Cardiac muscle cell (in vitro differentiated cells and primary cell): Measurements from ENCODE around the gene SCN5A. TPM values are rescaled to one million over a fixed set of nuclear protein-coding genes. Genes with fewer than 3 reads are reported as not detected.

ENCODE experiments used
- DNase-seq, 2 donors: peaks; one replicate each; pipeline versions ENCODE4 v3.0.0 to v3.0.0-alpha.2; 2010 to 2017; ENCODE audit warnings: low read depth in 1 of 2, low spot score in 1 of 2
- H3K27ac ChIP-seq: fragments of 200-600 bp; sonication (generic); 2 replicates; pipeline ENCODE4 v1.5.1; 2016
- H3K27me3 ChIP-seq: fragments of 200-600 bp; sonication (generic); 2 replicates; pipeline ENCODE4 v1.6.0; 2016; ENCODE audit warnings: control low read depth
- H3K36me3 ChIP-seq: fragments of 200-600 bp; sonication (generic); 2 replicates; pipeline ENCODE4 v1.5.1; 2016; ENCODE audit warnings: control low read depth
- H3K4me1 ChIP-seq: fragments of 200-600 bp; sonication (generic); 2 replicates; pipeline ENCODE4 v1.8.1; 2017; ENCODE audit warnings: low read depth, mild to moderate bottlenecking, mixed run types
- H3K4me3 ChIP-seq: fragments of 200-600 bp; sonication (generic); 2 replicates; pipeline ENCODE4 v1.5.1; 2016; ENCODE audit warnings: mild to moderate bottlenecking
- H3K9me3 ChIP-seq: fragments of 200-600 bp; sonication (generic); 2 replicates; pipeline ENCODE4 v1.5.1; 2017; ENCODE audit warnings: low read depth, mild to moderate bottlenecking, control low read depth
- polyA plus RNA-seq: library from polyadenylated mRNA; unstranded; fragments of >200 nt; fragmentation: Nextera tagmentation; extraction: Ambion mirVana; gene quantifications from 2 replicates; pipeline ENCODE4 v1.2.1, GENCODE V29; 2016
- total RNA-seq: library from RNA; depleted of rRNA; stranded (reverse); fragments of >200 nt; gene quantifications from 2 replicates; pipeline ENCODE4 v1.2.3, GENCODE V29; 2016
- TF ChIP-seq, protein P1 (sequence below): IDR thresholded peaks from 2 replicates; pipeline ENCODE4 v1.5.1; 2012; ENCODE audit warnings: low read depth, mild to moderate bottlenecking, low read length

SCN5A gene
- total and polyA plus RNA-seq, 2 experiments from 2014 or later: 3.1 to 9.3 TPM

DNA sequence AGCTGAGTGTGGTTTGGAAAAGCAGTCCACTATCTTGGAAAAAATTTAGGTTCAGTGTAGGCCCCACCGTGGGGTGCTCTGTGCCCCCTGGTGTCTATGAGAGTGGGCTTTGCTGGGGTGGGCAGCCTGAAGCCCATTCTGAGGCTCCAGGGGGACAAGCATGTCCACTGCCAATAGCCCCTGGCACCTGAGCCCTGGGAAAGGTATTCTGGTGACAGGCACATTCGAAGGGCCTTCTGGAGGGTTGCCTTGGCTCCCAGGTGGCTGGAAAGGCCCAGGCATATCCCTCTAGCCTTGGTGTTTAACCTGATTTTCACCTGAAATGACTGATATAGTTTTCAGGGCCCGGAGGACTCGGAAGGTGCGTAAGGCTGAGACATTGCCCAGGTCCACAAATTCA lies 36.1 kb downstream of the SCN5A start:
- H3K27ac ChIP-seq: no peak overlapping the region
- no peak for DNase-seq
- no peak overlapping the region for H3K4me3 ChIP-seq
- H3K27me3 ChIP-seq: peaks cover 7% of the 10 kb centered on the region
- no peaks in the 10 kb centered on the region for H3K4me1 ChIP-seq
- H3K9me3 ChIP-seq: no peaks in the 10 kb centered on the region
- TF ChIP-seq, protein P1, sequence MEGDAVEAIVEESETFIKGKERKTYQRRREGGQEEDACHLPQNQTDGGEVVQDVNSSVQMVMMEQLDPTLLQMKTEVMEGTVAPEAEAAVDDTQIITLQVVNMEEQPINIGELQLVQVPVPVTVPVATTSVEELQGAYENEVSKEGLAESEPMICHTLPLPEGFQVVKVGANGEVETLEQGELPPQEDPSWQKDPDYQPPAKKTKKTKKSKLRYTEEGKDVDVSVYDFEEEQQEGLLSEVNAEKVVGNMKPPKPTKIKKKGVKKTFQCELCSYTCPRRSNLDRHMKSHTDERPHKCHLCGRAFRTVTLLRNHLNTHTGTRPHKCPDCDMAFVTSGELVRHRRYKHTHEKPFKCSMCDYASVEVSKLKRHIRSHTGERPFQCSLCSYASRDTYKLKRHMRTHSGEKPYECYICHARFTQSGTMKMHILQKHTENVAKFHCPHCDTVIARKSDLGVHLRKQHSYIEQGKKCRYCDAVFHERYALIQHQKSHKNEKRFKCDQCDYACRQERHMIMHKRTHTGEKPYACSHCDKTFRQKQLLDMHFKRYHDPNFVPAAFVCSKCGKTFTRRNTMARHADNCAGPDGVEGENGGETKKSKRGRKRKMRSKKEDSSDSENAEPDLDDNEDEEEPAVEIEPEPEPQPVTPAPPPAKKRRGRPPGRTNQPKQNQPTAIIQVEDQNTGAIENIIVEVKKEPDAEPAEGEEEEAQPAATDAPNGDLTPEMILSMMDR: no peak
- no peaks in the 10 kb centered on the region for H3K36me3 ChIP-seq

DNA sequence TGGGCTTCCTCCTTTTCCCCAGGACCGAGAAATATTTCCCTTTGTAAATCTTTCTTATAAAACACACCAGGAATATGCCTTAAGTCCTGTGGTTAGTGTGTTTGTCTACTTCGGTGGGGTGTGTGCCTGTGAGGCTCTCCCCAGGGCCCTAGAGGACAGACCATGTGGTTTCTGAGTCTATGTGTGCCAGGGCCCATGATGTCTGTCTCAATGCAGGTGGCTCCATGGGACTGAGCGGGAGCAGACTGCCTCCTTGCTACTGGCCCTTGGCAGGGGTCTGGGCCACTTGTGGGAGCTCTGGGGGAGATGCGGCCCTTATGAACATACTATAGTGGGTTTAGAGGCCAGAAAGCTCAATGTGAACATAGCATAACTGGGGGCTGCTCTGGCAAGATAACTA lies 37.6 kb downstream of the SCN5A start:
- Histone ChIP-seq H3K4me1 (no peaks in the 10 kb centered on the region), H3K27ac (no peak overlapping the region), H3K27me3 (peaks cover 7% of the 10 kb centered on the region), H3K9me3 (no peaks in the 10 kb centered on the region), H3K36me3 (no peaks in the 10 kb centered on the region), H3K4me3 (no peak overlapping the region)
- TF ChIP-seq, protein P1: no peak
- DNase-seq: no peak

DNA sequence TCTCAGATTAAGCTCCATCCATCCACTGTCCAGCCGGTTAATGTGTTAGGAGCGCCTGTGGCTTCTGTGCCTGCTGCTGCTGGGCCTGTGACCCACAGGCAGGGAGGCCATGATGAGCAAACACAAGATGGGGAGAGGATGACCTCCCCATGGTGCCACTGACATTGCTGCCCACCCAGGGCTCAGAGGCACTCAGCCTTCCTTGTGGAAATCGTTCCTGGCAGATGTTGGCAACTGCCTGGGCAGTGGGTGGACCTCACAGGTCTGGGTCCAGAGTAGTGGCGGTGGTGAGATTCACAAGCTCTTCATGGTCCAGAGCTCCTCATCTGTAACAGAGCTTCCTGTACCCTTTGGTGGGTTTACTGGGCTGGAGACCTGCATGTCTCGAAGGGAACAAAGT lies 38.6 kb downstream of the SCN5A start:
- TF ChIP-seq, protein P1: no peak
- DNase-seq: no peak
- Histone ChIP-seq H3K27ac (no peak overlapping the region), H3K4me3 (no peak overlapping the region), H3K9me3 (no peaks in the 10 kb centered on the region), H3K36me3 (no peaks in the 10 kb centered on the region), H3K4me1 (no peaks in the 10 kb centered on the region), H3K27me3 (peaks cover 7% of the 10 kb centered on the region)

DNA sequence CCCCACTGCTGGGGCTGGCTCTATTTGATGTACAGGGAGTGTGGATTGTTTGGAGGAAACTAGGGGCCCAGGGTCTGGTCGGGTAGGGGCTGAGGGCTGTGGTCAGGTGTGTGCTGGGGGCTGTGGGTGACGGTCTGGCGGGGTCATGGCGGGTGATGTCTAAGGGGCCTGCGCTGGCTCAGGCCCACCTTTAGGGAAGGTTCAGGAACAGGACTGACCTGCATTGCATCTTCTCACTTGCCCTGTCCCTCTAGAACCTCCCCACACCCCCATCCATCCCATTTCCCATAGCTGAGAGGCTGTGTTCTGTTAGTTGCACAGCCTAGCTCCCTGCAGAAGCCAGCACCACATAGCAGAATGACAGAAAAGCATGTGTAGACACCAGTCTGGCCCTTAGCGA lies 39.1 kb downstream of the SCN5A start:
- Histone ChIP-seq H3K36me3 (no peaks in the 10 kb centered on the region), H3K27ac (no peak overlapping the region), H3K4me1 (no peaks in the 10 kb centered on the region), H3K27me3 (peaks cover 7% of the 10 kb centered on the region), H3K9me3 (no peaks in the 10 kb centered on the region), H3K4me3 (no peak overlapping the region)
- no peak for DNase-seq
- TF ChIP-seq, protein P1: no peak

DNA sequence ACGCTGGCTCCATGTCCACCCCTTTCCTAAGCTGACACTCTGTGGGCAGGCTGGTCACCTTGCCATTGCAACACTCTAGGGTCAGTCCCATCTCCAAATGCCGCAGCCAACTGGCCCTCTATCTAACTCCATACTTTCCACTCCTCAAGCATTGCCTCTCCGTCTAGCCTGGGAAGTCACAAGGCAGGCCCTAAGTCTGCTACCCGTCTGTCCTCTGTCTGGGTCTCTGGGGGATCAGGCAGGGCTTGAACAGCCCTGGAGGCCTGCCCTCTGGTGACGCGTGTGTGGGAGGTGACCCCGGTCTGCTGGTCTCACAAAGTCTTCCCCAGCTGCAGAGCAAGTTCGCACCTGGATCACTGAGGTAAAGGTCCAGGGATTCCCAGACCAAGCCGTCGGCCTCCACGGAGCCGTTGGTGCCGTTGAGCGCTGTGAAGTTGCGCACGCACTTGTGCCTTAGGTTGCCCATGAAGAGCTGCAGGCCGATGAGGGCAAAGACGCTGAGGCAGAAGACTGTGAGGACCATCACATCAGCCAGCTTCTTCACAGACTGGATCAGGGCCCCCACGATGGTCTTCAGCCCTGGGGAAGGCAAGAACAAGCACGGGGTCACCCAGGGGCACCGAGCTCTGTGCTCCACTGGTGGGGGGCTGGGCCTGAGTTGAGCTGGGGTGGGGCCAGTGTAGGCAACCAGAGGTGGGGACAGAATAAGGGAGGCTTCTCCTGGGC lies 39.9 kb downstream of the SCN5A start:
- Histone ChIP-seq H3K4me3 (no peak overlapping the region), H3K36me3 (no peaks in the 10 kb centered on the region), H3K9me3 (no peaks in the 10 kb centered on the region), H3K4me1 (no peaks in the 10 kb centered on the region), H3K27me3 (peaks cover 7% of the 10 kb centered on the region), H3K27ac (no peak overlapping the region)
- no peak for DNase-seq
- TF ChIP-seq, protein P1: no peak
